C4-2B (cell line): ENCODE measurements around the gene INPP5D.

Experiments
- CTCF ChIP-seq: fragments of 450-650 bp; conservative IDR thresholded peaks from 2 replicates; pipeline ENCODE4 v1.5.1; 2017; ENCODE audit warnings: mild to moderate bottlenecking
- ZFX ChIP-seq: fragments of 450-650 bp; IDR thresholded peaks from 2 replicates; pipeline ENCODE4 v1.6.1; 2017

- no peak for TF ChIP-seq CTCF
- TF ChIP-seq ZFX: no peak
These were observed 46.5 kb upstream of the INPP5D start for GRCh38 chr2:233013650-233014049.
